Gastrocnemius medialis (tissue), 4 donors: Measurements from ENCODE around the gene TMEM8B.

Experiments used
- POLR2A ChIP-seq, 2 donors: fragments of 450-650 bp; IDR thresholded peaks; one replicate each; pipeline ENCODE4 v1.6.1; 2017; ENCODE audit warnings: antibody characterized with exemption in 2 of 2, mild to moderate bottlenecking in 2 of 2, moderate library complexity in 2 of 2
- TF ChIP-seq, protein P1 (sequence below), 5 experiments: fragments of 450-650 bp in 3 of 5; fragments of 200-600 bp in 2 of 5; sonication (generic) in 2 of 5; IDR thresholded peaks in 4 of 5; conservative IDR thresholded peaks in 1 of 5; 1 replicate in 4 of 5; 2 replicates in 1 of 5; pipeline ENCODE4 v1.5.1; 2016 to 2019; ENCODE audit warnings: antibody characterized with exemption in 5 of 5, mild to moderate bottlenecking in 3 of 5, moderate library complexity in 3 of 5

DNA sequence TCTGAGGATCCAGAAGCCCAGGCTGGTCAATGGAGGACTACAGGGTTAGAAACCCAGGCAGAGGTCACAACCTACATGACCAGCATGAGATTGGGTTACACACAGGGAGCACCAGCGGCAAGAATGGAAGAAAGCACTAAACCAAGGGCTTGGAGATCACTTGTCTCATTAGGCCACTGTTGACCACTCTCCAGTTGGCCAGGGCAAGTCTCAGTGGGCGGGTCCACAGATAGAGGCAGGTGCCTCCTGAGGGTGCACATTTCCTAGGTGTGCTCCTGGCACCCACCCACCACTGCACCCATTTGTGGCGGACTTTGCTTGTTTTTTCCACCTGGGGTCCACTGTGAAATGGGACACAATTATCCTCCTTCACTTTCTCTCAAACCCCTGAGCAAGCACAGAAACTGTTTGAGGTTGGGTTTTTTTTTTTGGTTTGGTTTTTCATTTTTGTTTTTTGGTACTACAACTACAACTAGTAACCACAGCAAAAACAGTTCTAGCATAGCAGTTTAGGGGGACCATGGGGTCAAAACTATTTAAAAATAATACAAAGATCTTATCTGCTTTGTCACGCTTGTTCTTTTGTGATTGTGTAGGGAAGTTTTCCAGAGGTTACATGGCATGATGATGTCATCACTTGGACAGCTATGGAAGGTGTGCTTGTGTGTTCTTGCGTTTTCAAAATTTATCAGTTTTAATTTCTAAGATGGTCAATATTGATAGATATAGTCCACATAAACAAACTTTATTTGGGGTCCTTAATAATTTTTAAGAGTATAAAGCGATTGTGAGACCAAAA is 31.5 kb upstream of the TMEM8B start:
- TF ChIP-seq POLR2A (IDR thresholded peaks at IDR 0.05): no peak
- TF ChIP-seq, protein P1, sequence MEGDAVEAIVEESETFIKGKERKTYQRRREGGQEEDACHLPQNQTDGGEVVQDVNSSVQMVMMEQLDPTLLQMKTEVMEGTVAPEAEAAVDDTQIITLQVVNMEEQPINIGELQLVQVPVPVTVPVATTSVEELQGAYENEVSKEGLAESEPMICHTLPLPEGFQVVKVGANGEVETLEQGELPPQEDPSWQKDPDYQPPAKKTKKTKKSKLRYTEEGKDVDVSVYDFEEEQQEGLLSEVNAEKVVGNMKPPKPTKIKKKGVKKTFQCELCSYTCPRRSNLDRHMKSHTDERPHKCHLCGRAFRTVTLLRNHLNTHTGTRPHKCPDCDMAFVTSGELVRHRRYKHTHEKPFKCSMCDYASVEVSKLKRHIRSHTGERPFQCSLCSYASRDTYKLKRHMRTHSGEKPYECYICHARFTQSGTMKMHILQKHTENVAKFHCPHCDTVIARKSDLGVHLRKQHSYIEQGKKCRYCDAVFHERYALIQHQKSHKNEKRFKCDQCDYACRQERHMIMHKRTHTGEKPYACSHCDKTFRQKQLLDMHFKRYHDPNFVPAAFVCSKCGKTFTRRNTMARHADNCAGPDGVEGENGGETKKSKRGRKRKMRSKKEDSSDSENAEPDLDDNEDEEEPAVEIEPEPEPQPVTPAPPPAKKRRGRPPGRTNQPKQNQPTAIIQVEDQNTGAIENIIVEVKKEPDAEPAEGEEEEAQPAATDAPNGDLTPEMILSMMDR (IDR thresholded peaks at IDR 0.05 in 4 of 5, conservative IDR thresholded peaks at IDR 0.05 in 1 of 5): no peak
